HG03025 (cell line): ENCODE measurements around the gene PSTK.

ENCODE experiments used
- ATAC-seq: cut with Tn5 transposase; IDR thresholded peaks from one replicate; pipeline ENCODE4 v1.9.1; 2021; ENCODE audit warnings: mild to moderate bottlenecking, moderate library complexity; ENCODE audit not compliant: unreplicated experiment, low FRiP score

The PSTK gene

GRCh38 chr10:122980209-122981065 is at the start of gene PSTK:
Gene PSTK, plus strand, starts transcription at chr10:122980401. Its CDS starts 79 bp downstream, at chr10:122980480.
- peak; percentile 96 for ATAC-seq

GRCh38 chr10:122931088-122931906 is 48.9 kb upstream of the PSTK start:
- ATAC-seq: no peak

GRCh38 chr10:122939133-122939855 is 40.9 kb upstream of the PSTK start:
- no peak for ATAC-seq

GRCh38 chr10:122939856-122940543 is 40.2 kb upstream of the PSTK start:
- ATAC-seq: no peak

- ATAC-seq: no peak
Measured at GRCh38 chr10:122949296-122949695, 30.9 kb upstream of the PSTK start.

GRCh38 chr10:122953902-122954730 is 26.1 kb upstream of the PSTK start, which contains the start of gene C10orf88:
Gene C10orf88, minus strand, starts transcription at chr10:122954227. Its CDS starts 49 bp downstream, at chr10:122954178.
- peak; percentile 98 for ATAC-seq

GRCh38 chr10:122954731-122955050 is 25.5 kb upstream of the PSTK start:
- no peak for ATAC-seq

GRCh38 chr10:122955892-122956291 is 24.3 kb upstream of the PSTK start:
- ATAC-seq: no peak

- no peak for ATAC-seq
Measured at GRCh38 chr10:122957474-122957873, 22.7 kb upstream of the PSTK start.

GRCh38 chr10:122962405-122962804 is 17.8 kb upstream of the PSTK start:
- ATAC-seq: no peak

GRCh38 chr10:122966879-122967278 is 13.3 kb upstream of the PSTK start:
- ATAC-seq: no peak

- no peak for ATAC-seq
Measured at GRCh38 chr10:122968698-122969097, 11.5 kb upstream of the PSTK start.

- ATAC-seq: no peak
Measured at GRCh38 chr10:122974023-122974422, 6.2 kb upstream of the PSTK start.

- ATAC-seq: no peak
Measured at GRCh38 chr10:122974543-122975064, 5.6 kb upstream of the PSTK start.

GRCh38 chr10:122981066-122981464 is 864 bp downstream of the PSTK start:
- ATAC-seq: no peak

- ATAC-seq: no peak
Measured at GRCh38 chr10:122983898-122984297, 3.7 kb downstream of the PSTK start.

- ATAC-seq: no peak
Measured at GRCh38 chr10:122984708-122985107, 4.5 kb downstream of the PSTK start.

- no peak for ATAC-seq
Measured at GRCh38 chr10:122986335-122986734, 6.1 kb downstream of the PSTK start.

GRCh38 chr10:122988501-122988900 is 8.3 kb downstream of the PSTK start:
- ATAC-seq: no peak
